D721Med (cell line): ENCODE data around the gene TLE5.

ENCODE experiments used
- DNase-seq: peaks from one replicate; pipeline ENCODE4 v3.0.0; 2011; ENCODE audit warnings: low spot score; ENCODE audit not compliant: insufficient read length
- FAIRE-seq: peaks from 2 replicates; lab custom pipeline; 2011; peaks lifted over from hg19 to GRCh38; lab: Jason Lieb, UNC
- CTCF ChIP-seq: IDR thresholded peaks from 2 replicates; pipeline ENCODE4 v1.5.1; 2012; ENCODE audit warnings: mild to moderate bottlenecking, control low read depth; ENCODE audit not compliant: insufficient read depth; ENCODE audit errors: missing control alignments

The TLE5 gene

GRCh38 chr19:3008994-3009393 is 53.3 kb downstream of the TLE5 start:
- DNase-seq (no peak), FAIRE-seq (no peak)
- no peak for TF ChIP-seq CTCF

DNA sequence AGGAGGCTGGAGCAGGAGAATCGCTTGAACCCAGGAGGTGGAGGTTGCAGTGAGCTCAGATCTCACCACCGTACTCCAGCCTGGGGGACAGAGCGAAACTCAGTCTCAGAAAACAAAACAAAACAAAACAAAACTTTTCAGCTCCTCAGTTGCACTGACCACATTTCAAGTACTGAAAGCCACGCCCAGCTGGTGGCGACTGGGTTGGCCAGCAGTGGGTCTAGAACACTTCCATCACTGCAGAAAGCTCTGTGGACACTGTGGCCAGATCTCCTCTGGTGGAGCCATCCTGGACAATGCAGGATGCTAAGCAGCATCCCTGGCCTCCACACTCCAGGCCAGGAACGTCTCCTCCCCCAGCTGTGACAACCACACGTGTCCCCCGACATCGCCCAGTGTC is 54.3 kb downstream of the TLE5 start:
- no peak for FAIRE-seq
- DNase-seq: no peak
- TF ChIP-seq CTCF: no peak

GRCh38 chr19:3006075-3006767 is 56.1 kb downstream of the TLE5 start:
- FAIRE-seq (no peak), DNase-seq (no peak)

DNA sequence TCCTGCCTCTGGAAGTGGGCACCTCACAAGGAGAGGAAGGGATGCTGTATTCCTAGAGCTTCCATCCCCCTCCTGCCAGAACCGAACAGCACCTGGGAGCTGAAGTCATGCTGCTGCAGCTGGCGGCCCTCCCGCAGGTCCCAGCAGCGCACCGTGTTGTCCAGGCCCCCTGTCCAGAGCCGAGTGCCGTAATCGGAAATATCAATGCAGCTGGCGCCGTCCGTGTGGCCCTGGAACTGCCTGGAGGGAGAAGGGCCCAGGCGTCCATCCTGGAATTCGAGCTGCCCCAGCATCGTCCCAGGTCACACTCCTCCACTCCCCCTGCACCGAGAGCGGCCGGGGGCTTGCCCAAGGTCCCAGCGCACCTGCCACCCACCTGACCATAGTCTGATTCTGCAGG is 57.0 kb downstream of the TLE5 start:
- TF ChIP-seq CTCF: no peak
- FAIRE-seq: no peak
- DNase-seq: no peak

More at GRCh38 chr19:3006075-3006767, 56.1 kb downstream of the TLE5 start:
- no peak for TF ChIP-seq CTCF

- no peak for DNase-seq
- no peak for FAIRE-seq
- TF ChIP-seq CTCF: no peak
Observed at GRCh38 chr19:3004522-3004921, 57.8 kb downstream of the TLE5 start.

DNA sequence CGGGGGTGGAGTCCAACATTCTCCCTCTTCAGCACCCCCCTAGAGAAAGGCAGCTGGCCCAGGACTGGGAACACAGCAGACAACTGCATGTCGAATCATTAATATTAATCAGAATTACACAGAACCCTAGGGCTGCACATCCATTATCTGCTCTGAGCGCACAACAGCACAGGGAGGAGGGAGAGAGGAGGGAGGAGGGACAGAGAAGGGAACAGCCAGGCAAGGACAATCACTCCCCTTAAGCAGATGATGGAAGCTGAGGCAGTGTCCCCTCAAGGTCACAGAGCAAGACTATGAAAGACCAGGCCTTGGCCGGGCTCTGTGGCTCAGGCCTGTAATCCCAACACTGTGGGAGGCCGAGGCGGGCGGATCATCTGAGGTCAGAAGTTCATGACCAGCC is 59.2 kb downstream of the TLE5 start:
- no peak for TF ChIP-seq CTCF
- DNase-seq: no peak
- no peak for FAIRE-seq
